ENCODE data around the gene C1QTNF1. TPM values are rescaled to one million over a fixed set of nuclear protein-coding genes. Genes with fewer than 3 reads are reported as not detected.

Gene C1QTNF1
- total RNA-seq, 1 donor from 2014 or later = 0.26 TPM

- TF ChIP-seq CTCF (IDR thresholded peaks at IDR 0.05; ENCODE audit: unreplicated experiment) = no peak
- Mint-ChIP-seq H3K4me1 (ENCODE audit: unreplicated experiment) (peaks cover 4% of the 10 kb centered on the region), H3K36me3 (ENCODE audit: low read depth, unreplicated experiment) (peaks cover 7% of the 10 kb centered on the region), H3K9me3 (ENCODE audit: unreplicated experiment) (no peaks in the 10 kb centered on the region), H3K27me3 (ENCODE audit: unreplicated experiment) (peaks cover 15% of the 10 kb centered on the region), H3K4me3 (ENCODE audit: unreplicated experiment) (peak overlapping the region; percentile 37), H3K27ac (ENCODE audit: unreplicated experiment) (peak overlapping the region; percentile 2)
- DNase-seq (ENCODE audit: low spot score) = no peak
Observed at GRCh38 chr17:79043191-79043930, 19.4 kb downstream of the C1QTNF1 start.

- no peak for DNase-seq (ENCODE audit: low spot score)
- no peaks in the 10 kb centered on the region for H3K9me3 Mint-ChIP-seq (ENCODE audit: unreplicated experiment)
- H3K36me3 Mint-ChIP-seq (ENCODE audit: low read depth, unreplicated experiment) = peaks cover 7% of the 10 kb centered on the region
- TF ChIP-seq CTCF (IDR thresholded peaks at IDR 0.05; ENCODE audit: unreplicated experiment) = no peak
- peaks cover 4% of the 10 kb centered on the region for H3K4me1 Mint-ChIP-seq (ENCODE audit: unreplicated experiment)
- no peak overlapping the region for H3K27ac Mint-ChIP-seq (ENCODE audit: unreplicated experiment)
- H3K27me3 Mint-ChIP-seq (ENCODE audit: unreplicated experiment) = peaks cover 15% of the 10 kb centered on the region
- H3K4me3 Mint-ChIP-seq (ENCODE audit: unreplicated experiment) = no peak overlapping the region
Observed at GRCh38 chr17:79043931-79044320, 20.0 kb downstream of the C1QTNF1 start.

GRCh38 chr17:79044462-79044861, 20.5 kb downstream of the C1QTNF1 start:
- no peak for TF ChIP-seq CTCF (IDR thresholded peaks at IDR 0.05; ENCODE audit: unreplicated experiment)
- no peak for DNase-seq (ENCODE audit: low spot score)
- Mint-ChIP-seq H3K27ac (ENCODE audit: unreplicated experiment) (no peak overlapping the region), H3K4me3 (ENCODE audit: unreplicated experiment) (no peak overlapping the region), H3K36me3 (ENCODE audit: low read depth, unreplicated experiment) (peaks cover 7% of the 10 kb centered on the region), H3K4me1 (ENCODE audit: unreplicated experiment) (peaks cover 4% of the 10 kb centered on the region), H3K9me3 (ENCODE audit: unreplicated experiment) (no peaks in the 10 kb centered on the region), H3K27me3 (ENCODE audit: unreplicated experiment) (peaks cover 18% of the 10 kb centered on the region)

- Mint-ChIP-seq H3K27ac (ENCODE audit: unreplicated experiment) (no peak overlapping the region), H3K4me1 (ENCODE audit: unreplicated experiment) (peaks cover 4% of the 10 kb centered on the region), H3K27me3 (ENCODE audit: unreplicated experiment) (peaks cover 20% of the 10 kb centered on the region), H3K9me3 (ENCODE audit: unreplicated experiment) (no peaks in the 10 kb centered on the region), H3K4me3 (ENCODE audit: unreplicated experiment) (peak overlapping the region; percentile 19), H3K36me3 (ENCODE audit: low read depth, unreplicated experiment) (peaks cover 7% of the 10 kb centered on the region)
- no peak for DNase-seq (ENCODE audit: low spot score)
- TF ChIP-seq CTCF (IDR thresholded peaks at IDR 0.05; ENCODE audit: unreplicated experiment) = no peak
Observed at GRCh38 chr17:79045001-79045729, 21.2 kb downstream of the C1QTNF1 start.

GRCh38 chr17:79045842-79046196, 21.9 kb downstream of the C1QTNF1 start:
- H3K36me3 Mint-ChIP-seq (ENCODE audit: low read depth, unreplicated experiment) = peaks cover 7% of the 10 kb centered on the region
- H3K9me3 Mint-ChIP-seq (ENCODE audit: unreplicated experiment) = no peaks in the 10 kb centered on the region
- H3K27me3 Mint-ChIP-seq (ENCODE audit: unreplicated experiment) = peaks cover 20% of the 10 kb centered on the region
- peaks cover 4% of the 10 kb centered on the region for H3K4me1 Mint-ChIP-seq (ENCODE audit: unreplicated experiment)
- H3K27ac Mint-ChIP-seq (ENCODE audit: unreplicated experiment) = no peak overlapping the region
- peak overlapping the region; percentile 19 for H3K4me3 Mint-ChIP-seq (ENCODE audit: unreplicated experiment)
- TF ChIP-seq CTCF (IDR thresholded peaks at IDR 0.05; ENCODE audit: unreplicated experiment) = peak; percentile 77
- peak; percentile 88 for DNase-seq (ENCODE audit: low spot score)
